Mesendoderm (in vitro differentiated cells): ENCODE data around the gene RBP5. TPM values are rescaled to one million over a fixed set of nuclear protein-coding genes. Genes with fewer than 3 reads are reported as not detected.

Experiments used
- small RNA-seq: library from polyadenylated mRNA; stranded (forward); fragments of <200 nt; extraction: miRNeasy Mini kit (QIAGEN cat#:217004); gene quantifications from one replicate; pipeline ENCODE3, GENCODE V24; 2013; ENCODE audit not compliant: insufficient read depth

RBP5 gene

Small RNA genes lying within 50 kb of the gene (small RNA-seq; reads per million reads assigned to genes)
- not detected for gene RNU6-485P
